Measurements from ENCODE around the gene TEKT5. TPM values are rescaled to one million over a fixed set of nuclear protein-coding genes. Genes with fewer than 3 reads are reported as not detected.

Gene TEKT5
- total RNA-seq, 2 donors from 2014 or later, result 0.21 to 0.82 TPM

DNA sequence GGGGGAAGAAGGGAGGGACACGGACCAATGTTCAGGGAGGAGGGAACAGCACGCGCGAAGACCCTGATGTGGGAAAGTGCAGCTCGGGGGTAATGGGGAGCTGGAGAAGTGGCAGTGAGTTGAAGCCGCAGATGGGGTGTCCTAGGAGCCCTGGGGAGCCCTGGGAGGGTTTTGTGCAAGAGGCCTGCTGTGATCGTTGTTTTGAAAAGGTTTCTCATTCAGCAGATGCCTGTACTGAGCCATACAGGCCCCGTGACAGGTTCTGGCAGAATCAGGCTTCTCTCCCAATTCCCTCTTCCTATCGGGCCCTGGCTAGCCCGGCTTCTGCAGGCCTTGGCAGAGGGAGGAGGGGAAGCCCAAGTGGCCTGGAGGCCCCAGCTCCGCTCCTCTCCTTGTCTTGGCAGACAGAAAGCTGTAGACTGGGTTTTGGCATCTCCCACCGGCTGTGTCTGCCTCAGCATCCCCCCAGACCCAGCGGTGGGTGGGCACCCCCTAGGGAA, 76.0 kb downstream of the TEKT5 start:
- H3K27ac ChIP-seq, result no peak overlapping the region
- no peaks in the 10 kb centered on the region for H3K9me3 ChIP-seq
- H3K4me3 ChIP-seq, result no peak overlapping the region
- intact Hi-C loops (cut with DNase I), result no loop called here
- H3K36me3 ChIP-seq, result no peaks in the 10 kb centered on the region
- H3K27me3 ChIP-seq, result no peaks in the 10 kb centered on the region
- DNase-seq, result no peak
- H3K4me1 ChIP-seq, result peaks cover 12% of the 10 kb centered on the region
- TF ChIP-seq, protein P1, sequence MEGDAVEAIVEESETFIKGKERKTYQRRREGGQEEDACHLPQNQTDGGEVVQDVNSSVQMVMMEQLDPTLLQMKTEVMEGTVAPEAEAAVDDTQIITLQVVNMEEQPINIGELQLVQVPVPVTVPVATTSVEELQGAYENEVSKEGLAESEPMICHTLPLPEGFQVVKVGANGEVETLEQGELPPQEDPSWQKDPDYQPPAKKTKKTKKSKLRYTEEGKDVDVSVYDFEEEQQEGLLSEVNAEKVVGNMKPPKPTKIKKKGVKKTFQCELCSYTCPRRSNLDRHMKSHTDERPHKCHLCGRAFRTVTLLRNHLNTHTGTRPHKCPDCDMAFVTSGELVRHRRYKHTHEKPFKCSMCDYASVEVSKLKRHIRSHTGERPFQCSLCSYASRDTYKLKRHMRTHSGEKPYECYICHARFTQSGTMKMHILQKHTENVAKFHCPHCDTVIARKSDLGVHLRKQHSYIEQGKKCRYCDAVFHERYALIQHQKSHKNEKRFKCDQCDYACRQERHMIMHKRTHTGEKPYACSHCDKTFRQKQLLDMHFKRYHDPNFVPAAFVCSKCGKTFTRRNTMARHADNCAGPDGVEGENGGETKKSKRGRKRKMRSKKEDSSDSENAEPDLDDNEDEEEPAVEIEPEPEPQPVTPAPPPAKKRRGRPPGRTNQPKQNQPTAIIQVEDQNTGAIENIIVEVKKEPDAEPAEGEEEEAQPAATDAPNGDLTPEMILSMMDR (IDR thresholded peaks at IDR 0.05), result no peak
- peak overlapping the region; percentile 44 to 46 for H3K9ac ChIP-seq (ENCODE audit: low read depth in 2 of 2, low read length in 2 of 2)

DNA sequence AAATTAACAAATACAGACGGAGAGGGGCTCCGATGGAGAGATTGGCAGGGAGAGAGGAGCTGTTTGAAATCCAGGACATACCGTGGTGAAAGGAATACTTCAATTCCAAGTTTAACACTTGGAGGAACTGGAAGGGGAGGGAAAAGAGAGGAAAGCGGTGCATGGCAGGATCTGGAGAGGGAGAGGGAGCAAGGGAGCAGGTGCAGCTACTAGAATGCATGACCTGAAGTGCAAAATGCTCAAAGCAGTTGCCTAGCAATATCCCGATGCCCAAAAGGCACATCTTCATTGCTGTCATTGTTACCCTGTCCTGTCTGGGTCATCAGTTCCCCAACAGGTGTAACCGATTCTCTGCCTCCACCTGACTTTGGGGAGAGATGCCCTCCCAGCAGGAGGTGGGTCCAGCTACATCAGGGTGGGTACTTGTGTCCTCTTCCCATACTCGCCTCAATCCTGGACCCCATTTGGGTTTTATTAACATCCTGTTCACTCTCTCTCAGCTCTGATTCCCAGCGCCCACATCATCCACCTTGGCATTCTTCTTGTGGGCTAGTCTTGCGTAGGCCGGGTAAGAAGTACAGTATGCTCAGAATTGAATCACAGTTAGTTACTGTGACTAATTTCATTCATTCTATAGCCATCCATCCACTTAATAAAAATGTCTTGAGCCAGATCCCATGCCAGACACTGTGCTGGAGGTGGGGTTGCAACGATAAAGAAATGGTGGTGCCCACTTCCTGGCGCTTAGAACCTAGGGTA, 76.9 kb downstream of the TEKT5 start:
- H3K36me3 ChIP-seq, result no peaks in the 10 kb centered on the region
- H3K27me3 ChIP-seq, result no peaks in the 10 kb centered on the region
- H3K4me3 ChIP-seq, result no peak overlapping the region
- no peak for DNase-seq
- intact Hi-C loops (cut with DNase I), result no loop called here
- H3K9ac ChIP-seq (ENCODE audit: low read depth in 2 of 2, low read length in 2 of 2), result peak overlapping the region; percentile 0 to 44
- H3K9me3 ChIP-seq, result no peaks in the 10 kb centered on the region
- TF ChIP-seq, protein P1 (IDR thresholded peaks at IDR 0.05), result no peak
- H3K4me1 ChIP-seq, result peaks cover 12% of the 10 kb centered on the region
- no peak overlapping the region for H3K27ac ChIP-seq

DNA sequence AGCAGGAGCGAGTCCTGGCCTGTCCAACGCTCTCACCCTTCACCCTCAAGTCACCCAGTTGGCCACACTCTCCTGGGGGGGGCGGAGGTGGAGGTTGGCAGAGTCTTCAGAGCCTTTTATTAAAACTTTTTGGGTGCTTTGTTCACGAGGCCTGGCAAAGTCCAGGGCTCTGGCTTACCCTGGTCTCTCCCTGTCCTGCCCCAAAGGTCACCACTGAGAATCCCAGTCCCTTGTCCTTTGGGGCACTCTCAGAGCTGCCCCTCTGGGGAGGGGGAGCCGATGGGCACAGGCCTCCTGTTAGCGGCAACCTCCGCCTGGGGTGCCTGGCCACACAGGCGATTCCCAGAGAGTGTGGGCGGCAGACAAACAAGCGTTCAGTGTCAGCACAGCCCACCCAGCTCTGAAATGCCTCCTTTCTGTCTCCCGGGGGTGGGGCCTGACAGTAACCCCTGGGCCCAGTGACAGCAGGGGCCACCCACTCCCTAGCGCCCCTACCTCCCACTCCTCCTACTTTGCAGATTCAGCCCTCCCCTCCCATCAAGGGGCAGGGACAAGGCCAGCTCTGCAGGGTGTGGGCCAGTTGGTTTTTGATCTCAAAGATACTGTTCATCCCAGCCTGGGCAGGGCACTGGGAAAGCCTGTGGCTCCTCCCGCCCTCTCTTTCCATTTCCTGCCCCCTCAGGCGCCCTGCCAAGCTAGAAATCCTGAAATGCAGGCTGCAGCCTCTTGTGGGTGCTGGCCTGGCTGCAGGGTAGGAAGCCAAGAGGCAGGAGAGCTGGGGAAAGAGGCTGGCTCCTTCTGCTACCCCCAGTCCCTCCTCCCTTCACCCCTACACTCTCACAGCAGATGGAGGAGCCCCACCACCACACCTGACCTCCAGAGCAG, 77.7 kb downstream of the TEKT5 start:
- DNase-seq, result peak; percentile 93
- TF ChIP-seq, protein P1 (IDR thresholded peaks at IDR 0.05), result no peak
- Histone ChIP-seq H3K27ac (no peak overlapping the region), H3K4me1 (peaks cover 12% of the 10 kb centered on the region), H3K9me3 (no peaks in the 10 kb centered on the region), H3K27me3 (no peaks in the 10 kb centered on the region), H3K4me3 (no peak overlapping the region), H3K36me3 (no peaks in the 10 kb centered on the region), H3K9ac (ENCODE audit: low read depth in 2 of 2, low read length in 2 of 2) (peak overlapping the region; percentile 0 to 44)
- intact Hi-C loops (cut with DNase I), result no loop called here

DNA sequence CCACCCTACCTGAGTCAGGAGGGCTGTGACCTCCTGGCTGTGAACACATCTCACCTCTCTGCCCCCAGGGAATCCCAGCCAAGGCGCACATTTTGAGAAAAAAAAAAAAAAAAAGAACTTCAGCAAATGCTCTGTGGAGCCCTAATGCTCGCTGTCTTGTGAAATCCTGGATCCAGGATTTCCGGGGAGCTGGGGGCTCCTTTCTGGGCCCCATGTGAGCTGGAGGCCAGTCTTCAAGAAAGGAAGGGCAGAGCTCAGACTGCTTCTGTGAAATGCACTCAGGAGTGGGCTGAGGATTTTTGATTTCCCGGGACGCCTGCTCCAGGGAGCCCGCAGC, 78.3 kb downstream of the TEKT5 start:
- H3K4me1 ChIP-seq, result peaks cover 12% of the 10 kb centered on the region
- no peak overlapping the region for H3K27ac ChIP-seq
- DNase-seq, result no peak
- H3K9me3 ChIP-seq, result no peaks in the 10 kb centered on the region
- intact Hi-C loops (cut with DNase I), result no loop called here
- H3K9ac ChIP-seq (ENCODE audit: low read depth in 2 of 2, low read length in 2 of 2), result peak overlapping the region in 1 of 2 donors; percentile 31
- TF ChIP-seq, protein P1 (IDR thresholded peaks at IDR 0.05), result no peak
- H3K36me3 ChIP-seq, result no peaks in the 10 kb centered on the region
- no peaks in the 10 kb centered on the region for H3K27me3 ChIP-seq
- no peak overlapping the region for H3K4me3 ChIP-seq

DNA sequence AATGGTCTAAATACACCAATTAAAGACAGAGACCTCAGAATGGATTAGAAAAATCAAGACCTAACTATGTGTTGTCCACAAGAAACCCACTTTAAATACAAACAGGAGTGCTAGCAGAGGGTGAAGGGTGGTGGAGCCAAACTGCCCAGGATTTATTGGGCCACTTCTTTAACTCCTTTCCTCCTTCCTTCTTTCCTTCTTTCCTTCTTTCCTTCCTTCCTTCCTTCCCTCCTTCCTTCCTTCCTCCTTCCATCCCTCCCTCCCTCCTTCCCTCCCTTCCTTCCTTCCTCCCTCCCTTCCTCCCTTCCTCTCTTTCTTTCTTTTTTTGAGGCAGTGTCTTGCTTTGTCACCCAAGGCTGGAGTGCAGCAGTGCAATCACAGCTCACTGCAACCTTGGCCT, 80.0 kb downstream of the TEKT5 start:
- intact Hi-C loops (cut with DNase I), result no loop called here
- H3K36me3 ChIP-seq, result no peaks in the 10 kb centered on the region
- TF ChIP-seq, protein P1 (IDR thresholded peaks at IDR 0.05), result no peak
- H3K9me3 ChIP-seq, result no peaks in the 10 kb centered on the region
- no peak overlapping the region for H3K4me3 ChIP-seq
- DNase-seq, result no peak
- H3K27me3 ChIP-seq, result no peaks in the 10 kb centered on the region
- peaks cover 12% of the 10 kb centered on the region for H3K4me1 ChIP-seq
- no peak overlapping the region for H3K9ac ChIP-seq (ENCODE audit: low read depth in 2 of 2, low read length in 2 of 2)
- no peak overlapping the region for H3K27ac ChIP-seq

Measured in colonic mucosa (tissue), 4 donors.